ENCODE results near the gene SPDEF.

The SPDEF gene

DNA sequence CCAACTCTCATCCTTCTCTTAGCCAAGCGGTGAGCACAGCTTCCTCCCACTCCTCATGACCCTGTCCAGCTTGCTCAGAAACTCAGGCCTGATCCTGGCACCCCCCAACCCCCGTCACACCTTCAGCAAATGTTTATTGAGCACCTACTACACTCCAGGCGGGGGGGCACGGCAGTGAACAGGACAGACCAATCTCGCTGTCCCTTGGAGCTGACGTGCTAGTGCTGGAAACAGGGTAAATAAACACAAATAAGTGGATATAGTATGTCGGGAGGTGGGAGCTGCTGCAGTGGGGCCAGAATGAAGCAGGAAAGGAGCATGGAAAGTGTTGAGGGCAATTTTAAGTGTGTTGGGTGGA, 7.4 kb upstream of the SPDEF start:
- DNase-seq (ENCODE audit: low read depth in 3 of 3), result no peak

DNA sequence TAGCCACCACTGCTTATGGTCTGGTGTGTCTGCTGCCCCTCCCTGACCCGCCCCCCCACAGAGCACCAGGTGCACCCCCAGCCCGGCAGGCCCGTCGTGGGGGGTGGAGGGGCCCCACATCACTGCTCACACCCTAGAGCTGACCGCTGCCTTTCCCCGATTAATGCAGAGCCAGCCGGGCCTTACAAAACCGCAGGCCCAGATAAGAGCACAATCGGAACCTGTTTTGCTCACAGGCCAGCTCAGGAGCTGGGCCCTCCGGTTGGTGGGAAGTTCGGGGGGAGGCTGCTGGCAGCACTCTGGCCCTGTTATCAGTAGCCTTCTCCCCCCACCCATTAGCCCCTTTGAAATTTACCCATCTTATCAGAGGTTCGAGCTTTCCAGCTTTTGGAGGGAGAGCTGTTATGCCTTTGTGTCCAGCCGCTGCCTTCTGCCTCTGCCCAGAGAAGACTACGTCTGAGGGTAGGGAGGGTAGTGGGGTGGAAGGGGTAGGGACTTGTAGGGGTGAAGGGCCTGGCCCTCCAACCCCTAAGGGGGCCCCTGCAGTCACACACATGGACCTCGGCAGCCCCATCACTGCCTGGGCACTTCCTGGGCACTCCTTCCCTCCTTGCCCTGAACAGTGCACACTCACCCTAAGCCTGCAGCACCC, 6.9 kb upstream of the SPDEF start:
- no peak for DNase-seq (ENCODE audit: low read depth in 3 of 3)

- DNase-seq (ENCODE audit: low read depth in 3 of 3), result no peak
Measured at GRCh38 chr6:34562350-34562749, 6.2 kb upstream of the SPDEF start.

DNA sequence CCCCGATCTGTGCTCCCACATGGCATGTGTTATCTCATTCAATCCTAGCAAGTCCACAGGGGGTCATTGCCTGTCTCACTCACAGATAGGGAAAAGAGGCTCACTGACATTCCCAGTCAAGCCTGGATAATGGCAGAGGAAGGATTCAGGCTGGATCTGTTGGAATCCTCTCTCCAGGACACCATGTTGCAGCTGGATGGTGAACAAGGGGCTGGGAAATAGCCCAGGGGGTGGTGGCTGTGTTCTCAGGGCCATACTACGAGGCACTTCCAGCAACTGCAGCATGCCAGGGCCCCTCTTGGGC, 5.0 kb upstream of the SPDEF start:
- no peak for DNase-seq (ENCODE audit: low read depth in 3 of 3)

- no peak for DNase-seq (ENCODE audit: low read depth in 3 of 3)
Measured at GRCh38 chr6:34560366-34561226, 4.5 kb upstream of the SPDEF start.

DNA sequence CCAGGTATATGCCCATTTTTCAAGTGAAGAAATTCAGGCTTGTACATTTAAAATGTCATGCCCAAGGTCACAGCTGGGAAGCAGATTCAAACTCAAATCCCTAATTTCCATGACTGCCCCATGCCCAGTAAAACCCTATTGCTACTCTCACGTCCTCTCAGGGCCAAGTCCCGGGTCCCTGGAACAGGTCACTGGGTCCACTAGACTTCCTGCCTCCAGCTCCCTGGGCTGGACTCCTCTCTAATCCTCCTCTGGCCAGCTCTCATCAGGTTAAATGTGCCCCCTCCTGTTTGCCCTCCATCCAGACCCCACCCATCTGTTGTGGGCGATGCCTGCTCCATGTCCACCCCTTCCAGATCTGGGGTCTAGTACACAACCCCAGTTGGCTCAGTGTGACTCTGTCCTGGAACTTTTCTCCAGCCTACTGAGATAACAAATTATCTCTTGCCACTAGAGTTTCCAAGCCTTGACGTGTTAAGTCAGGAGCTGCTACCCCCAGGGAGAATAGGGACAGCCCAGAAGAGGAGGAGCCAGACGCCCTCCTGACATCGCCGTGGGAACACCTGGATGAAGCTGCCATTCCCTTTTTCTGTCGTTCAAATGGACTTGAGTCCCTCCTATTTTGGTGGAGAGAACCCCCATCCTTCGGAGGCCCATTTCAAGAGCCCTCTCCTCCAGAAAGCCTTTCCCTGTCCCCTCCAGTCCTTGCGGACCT, 3.7 kb upstream of the SPDEF start:
- DNase-seq (ENCODE audit: low read depth in 3 of 3), result no peak

GRCh38 chr6:34558172-34558714, 2.1 kb upstream of the SPDEF start:
- no peak for DNase-seq (ENCODE audit: low read depth in 3 of 3)

GRCh38 chr6:34557228-34557627, 1.1 kb upstream of the SPDEF start:
- DNase-seq (ENCODE audit: low read depth in 3 of 3), result no peak

DNA sequence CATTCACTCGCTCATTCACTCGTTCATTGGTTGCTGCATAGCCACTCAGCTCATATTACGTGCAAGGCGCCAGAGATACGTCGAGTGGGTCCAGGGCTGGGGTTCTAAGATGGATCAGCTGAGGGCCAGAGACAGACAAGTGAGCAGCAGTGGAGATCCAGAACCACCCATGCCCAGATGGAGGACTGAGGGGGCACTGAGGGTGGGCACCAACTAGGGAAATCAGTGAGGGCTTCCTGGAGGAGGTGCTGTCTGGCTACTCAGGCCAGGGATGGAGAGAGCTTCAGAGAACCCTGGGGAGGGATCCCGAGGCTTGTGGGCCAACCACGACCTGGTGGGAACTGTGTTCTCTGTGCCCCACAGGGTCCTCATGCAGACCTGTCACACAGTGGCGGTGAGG, 364 bp upstream of the SPDEF start:
- no peak for DNase-seq (ENCODE audit: low read depth in 3 of 3)

- DNase-seq (ENCODE audit: low read depth in 3 of 3), result no peak
Measured at GRCh38 chr6:34555328-34555727, 801 bp downstream of the SPDEF start.

GRCh38 chr6:34555007-34555322, 1.2 kb downstream of the SPDEF start:
- no peak for DNase-seq (ENCODE audit: low read depth in 3 of 3)

- no peak for DNase-seq (ENCODE audit: low read depth in 3 of 3)
Measured at GRCh38 chr6:34554291-34555006, 1.7 kb downstream of the SPDEF start.

DNA sequence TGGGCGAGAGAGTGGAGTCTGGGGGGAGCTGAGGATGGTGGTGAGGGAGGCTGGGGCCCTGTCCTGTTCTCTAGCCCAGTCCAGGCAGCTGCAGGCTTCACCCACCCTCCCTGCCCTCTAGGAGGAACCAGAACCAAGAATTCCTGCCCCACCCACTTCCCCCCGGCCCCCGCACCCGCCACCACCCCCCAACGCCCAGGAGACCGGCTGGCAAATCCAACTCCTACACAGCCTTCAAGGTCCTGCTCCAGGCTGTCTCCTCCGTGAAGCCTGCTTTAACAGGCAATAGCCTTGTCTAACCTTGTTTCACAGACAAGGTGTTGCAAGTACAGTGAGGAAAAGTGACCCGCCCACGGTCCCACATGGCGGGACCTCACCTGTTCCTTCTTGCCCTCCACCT, 2.4 kb downstream of the SPDEF start:
- no peak for DNase-seq (ENCODE audit: low read depth in 3 of 3)

- no peak for DNase-seq (ENCODE audit: low read depth in 3 of 3)
Measured at GRCh38 chr6:34553146-34553545, 3.0 kb downstream of the SPDEF start.

- DNase-seq (ENCODE audit: low read depth in 3 of 3), result no peak
Measured at GRCh38 chr6:34552620-34553019, 3.5 kb downstream of the SPDEF start.

DNA sequence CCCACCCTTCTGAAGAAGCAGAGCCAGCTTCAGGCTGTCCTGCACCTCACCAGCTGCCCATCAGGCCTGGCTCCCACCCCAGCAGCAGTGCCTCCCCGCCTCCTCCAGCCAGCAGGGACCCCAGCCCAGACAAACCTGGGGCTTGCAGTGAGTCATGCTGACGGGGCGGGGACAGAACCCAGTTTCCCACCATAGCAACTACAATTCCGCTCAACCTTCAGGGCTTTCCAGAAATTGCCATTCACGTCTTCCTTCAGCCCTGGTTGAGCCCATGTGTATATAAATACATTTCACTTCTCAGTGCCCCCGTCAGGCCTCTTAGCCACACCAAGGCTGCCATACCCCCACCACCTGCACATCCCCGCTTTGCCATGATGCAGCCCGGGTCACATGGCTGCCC, 4.4 kb downstream of the SPDEF start:
- no peak for DNase-seq (ENCODE audit: low read depth in 3 of 3)

DNA sequence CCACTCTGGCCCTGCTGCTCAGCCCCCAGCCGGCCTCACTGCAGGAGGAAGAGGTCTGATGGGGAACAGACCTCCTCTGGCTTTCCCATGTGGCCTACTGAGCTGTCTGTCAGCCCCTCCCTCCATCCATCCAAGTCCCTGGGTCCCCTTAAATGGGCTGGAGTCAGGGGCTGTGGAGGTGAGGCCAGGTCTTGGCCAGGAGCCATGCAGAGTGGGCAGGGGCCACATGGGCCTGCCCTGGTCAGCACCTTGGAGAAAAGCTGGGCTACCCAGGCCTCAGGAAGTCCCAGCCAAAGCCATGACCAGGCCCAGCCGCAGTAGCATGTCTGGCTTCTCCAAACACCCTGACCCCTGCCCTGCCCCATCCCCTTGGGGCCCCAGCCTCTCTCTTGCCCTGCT, 6.3 kb downstream of the SPDEF start:
- no peak for DNase-seq (ENCODE audit: low read depth in 3 of 3)

DNA sequence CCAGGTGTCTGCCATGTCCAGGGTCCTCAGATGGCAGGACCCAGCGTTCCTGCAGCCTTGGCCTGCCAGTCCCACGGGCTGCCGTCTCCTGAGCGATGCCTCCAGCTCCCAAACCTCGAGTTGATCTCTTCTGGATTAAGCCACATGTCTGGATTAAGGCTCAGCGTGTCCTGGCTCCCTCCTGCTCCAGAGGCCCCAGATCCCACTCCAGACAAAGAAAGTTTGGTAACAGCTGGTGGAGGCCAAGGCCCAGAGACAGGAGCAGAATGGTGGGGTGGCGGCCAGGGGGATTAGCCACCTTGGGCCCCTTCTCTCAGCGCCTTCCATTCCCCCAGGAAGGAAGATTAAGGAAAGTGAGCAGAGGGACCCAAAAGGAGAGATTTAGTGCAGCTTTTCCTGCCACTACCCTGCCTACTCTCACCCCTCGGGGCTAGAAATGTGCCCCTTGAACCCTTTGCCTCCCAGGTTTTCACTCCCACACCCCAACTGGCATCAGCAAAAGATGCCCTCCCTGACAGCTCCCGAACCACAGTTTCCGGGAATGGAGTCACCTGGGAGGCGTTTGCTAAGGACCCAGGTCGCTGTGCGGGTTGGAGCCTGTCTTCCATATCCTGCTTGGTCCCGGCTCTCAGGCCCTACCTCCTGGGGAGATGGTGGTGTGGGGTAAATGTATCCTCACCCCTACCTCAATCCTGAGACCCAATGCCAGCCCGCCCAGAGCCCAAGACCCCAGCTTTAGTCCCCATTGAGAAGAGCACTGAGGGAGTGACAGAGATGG, 6.9 kb downstream of the SPDEF start:
- no peak for DNase-seq (ENCODE audit: low read depth in 3 of 3)

DNA sequence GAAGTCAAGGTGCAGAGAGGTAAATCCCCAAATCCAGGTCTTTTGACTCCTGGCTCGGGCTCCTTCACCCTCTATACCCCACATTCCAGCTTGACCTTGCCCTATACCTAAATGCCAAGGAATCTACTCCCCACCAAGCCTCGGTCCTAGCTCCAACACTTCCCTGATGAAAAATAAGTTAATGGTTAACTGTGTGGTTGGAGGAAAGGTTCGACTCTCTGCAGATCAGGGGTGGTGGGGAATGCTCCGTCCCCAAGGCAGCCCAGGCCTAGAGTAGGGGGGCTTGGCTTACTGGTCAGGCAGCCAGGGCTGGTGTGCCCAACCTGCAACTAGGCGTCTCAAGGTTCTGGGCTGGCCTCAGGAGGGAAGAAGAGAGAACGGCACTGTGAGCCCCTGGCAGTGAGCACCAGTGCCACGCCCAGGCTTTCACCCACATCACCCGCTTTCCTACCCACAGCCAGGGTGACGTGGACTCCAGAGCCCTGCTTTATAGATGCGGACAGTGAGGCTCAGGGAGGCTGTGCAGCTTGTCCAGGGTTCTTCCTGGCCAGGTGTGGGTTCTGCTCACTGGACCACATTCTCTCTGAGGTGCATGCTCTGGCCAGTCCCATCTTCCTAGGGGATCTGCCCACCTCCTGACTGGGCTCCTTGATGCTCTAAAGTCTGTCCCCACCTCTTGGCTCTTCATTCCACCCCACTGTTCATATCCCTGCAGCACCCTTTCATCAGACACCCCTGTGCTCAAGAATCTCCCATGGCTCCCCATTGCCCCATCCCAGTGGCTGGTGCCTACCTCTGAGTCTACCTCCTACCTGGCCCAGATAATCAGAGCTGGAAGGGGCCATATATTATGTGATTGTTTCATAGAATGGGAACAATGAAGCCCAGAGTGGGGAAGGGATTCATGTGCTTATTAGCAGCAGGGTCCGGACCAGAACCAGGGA, 8.2 kb downstream of the SPDEF start:
- no peak for DNase-seq (ENCODE audit: low read depth in 3 of 3)

DNA sequence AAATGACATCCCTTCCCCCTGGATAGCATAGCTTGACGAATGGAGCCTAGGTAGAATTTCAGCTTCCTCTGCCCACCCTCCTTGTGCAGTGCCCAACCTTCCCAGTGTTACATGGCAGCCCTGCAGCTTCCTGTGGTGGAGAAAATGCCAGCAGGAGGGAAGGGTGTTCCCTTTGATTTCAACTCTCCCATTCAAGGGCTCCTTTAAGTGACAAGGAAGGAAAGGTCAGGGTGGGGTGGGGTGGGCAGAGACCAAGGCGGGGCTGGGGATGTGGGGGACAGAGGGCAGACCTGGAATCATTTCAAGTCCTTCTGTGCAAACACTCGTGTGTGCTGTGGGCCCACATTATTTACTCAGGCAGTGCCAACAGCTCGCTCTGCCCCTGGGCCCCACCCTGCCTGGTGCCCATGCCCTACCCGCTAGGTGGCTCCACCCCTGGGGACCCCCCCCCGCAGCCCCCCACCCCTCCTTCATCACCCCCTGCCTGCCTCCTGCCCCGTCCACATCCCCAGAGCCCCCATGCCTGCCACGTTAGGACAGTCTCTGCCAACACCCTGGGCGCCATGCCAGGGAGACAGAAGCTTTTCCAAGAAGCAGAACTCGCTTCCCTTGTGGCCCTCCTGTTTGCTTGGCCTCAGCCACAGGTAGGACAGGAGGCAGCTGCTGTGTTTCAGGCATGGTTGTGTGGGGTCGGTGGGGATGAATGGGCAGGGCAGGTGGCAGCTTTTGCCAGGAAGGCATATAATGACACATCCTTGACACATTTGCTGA, 9.4 kb downstream of the SPDEF start:
- DNase-seq (ENCODE audit: low read depth in 3 of 3), result no peak
